NCI-H1694 treated with DMSO at 0.1 percent for 48 hours (cell line): Measurements from ENCODE around the gene DQX1.

Experiments used
- DNase-seq: peaks from one replicate; lab custom pipeline; 2025; lab: John Stamatoyannopoulos, UW

The DQX1 gene

DNA sequence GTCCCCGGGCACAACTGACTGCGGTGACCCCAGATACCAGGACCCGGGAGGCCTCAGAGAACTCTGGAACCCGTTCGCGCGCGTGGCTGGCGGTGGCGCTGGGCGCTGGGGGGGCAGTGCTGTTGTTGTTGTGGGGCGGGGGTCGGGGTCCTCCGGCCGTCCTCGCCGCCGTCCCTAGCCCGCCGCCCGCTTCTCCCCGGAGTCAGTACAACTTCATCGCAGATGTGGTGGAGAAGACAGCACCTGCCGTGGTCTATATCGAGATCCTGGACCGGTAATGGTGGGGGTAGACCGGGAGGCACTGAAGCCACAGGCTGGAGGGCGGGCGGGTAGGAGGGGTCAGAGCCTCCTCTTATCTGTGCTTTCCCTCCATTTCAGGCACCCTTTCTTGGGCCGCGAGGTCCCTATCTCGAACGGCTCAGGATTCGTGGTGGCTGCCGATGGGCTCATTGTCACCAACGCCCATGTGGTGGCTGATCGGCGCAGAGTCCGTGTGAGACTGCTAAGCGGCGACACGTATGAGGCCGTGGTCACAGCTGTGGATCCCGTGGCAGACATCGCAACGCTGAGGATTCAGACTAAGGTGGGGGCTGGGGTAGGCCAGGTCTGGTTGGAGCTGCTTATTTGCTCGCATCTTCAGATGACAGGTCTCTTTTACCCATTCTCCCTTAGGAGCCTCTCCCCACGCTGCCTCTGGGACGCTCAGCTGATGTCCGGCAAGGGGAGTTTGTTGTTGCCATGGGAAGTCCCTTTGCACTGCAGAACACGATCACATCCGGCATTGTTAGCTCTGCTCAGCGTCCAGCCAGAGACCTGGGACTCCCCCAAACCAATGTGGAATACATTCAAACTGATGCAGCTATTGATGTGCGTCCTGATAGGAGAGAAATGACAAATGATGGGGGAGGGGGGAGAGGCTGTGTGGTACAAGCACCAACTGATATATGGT is 4.5 kb upstream of the DQX1 start:
- no peak for DNase-seq

- DNase-seq: peak; percentile 96
Observed at GRCh38 chr2:74529357-74530238, 3.6 kb upstream of the DQX1 start, which contains the start of the genes AUP1 and HTRA2. Gene AUP1 (minus strand): TSS chr2:74529706. CDS start chr2:74529629, 77 bp downstream. Gene HTRA2 (plus strand): TSS chr2:74529933. CDS start chr2:74530007, 74 bp downstream.

DNA sequence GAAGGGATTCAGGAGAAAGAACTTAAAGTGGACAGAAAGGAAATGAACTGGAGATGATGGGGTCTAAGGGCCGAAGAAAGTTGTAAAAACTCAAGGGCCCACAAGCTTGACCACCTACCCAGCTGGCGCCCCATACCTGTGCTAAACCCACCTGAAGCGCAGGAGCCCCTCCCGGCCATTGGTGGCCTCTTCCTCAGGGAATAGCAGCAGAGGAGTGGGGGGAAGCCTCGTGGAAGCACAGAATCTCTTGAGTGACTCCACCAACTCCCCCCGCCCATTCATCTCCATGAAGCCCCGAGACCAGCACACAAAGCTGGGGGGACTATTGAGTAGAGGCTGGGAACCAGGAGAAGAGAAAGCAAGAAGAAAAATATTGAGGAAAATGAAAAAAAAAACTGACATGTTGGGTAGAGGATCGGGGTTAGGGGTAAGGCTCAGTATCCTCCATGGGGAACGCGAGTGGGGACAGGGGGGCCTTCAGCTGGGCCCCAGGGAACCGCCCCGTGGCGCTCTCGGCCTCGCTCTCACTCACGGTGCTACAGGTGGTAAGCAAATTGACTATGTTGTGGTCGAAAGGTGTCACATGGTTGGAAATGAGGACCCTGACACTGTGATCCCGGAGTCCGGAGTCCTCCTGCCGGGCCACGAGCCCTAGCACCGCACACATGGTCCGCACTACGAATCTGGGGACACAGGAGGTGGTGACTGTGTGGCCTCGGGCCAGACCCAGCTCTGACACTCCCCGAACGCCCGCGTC is 2.7 kb upstream of the DQX1 start:
- DNase-seq: no peak

DNA sequence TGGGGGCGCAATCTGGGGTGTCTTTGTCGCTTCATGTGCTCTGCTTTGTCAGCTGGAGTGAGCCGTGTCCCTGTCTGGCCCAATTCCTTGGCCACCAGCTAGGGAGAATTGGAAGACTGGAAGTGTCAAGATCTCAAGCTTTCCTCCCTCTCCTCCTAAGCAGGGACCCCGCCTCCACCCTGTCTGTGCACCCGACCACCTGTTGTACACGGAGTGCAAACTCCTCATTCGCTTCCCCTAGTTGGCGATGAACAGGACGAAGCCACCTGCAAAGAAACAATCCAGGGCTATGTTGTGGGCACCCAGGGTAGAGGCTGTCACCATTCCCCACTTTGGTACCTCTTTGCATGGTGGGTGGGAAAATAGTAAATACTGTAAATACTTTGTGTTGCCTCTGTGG is 1.7 kb upstream of the DQX1 start:
- DNase-seq: no peak

DNA sequence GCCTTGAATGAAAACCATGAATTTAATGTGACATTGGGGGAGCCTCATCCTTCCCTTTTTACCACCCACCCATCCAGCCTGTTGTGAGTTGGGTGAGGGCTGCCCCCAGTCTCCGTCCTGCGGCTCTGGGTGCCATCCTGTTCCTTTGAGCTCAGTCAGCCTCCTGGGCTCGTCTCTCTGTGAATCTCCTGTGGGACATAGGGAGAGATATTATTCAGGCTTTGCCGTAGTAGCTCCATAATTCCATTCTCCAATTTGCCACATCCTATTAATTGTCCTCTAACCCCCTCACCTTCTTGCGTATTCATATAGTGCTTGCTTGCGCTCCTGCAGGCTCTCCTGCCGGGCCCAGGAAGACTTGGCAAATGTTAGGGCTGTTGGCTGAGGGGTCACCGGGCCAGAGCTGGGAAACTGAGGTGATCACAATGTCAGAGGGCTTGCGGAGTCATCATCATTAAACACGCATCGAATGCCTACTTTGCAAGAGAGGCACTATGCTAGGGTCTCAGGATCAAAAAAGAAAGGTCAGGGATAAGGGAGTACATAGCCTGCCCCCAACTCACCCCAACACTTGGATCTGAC is 709 bp upstream of the DQX1 start:
- DNase-seq: no peak

GRCh38 chr2:74524955-74525716 is 895 bp downstream of the DQX1 start:
- no peak for DNase-seq

DNA sequence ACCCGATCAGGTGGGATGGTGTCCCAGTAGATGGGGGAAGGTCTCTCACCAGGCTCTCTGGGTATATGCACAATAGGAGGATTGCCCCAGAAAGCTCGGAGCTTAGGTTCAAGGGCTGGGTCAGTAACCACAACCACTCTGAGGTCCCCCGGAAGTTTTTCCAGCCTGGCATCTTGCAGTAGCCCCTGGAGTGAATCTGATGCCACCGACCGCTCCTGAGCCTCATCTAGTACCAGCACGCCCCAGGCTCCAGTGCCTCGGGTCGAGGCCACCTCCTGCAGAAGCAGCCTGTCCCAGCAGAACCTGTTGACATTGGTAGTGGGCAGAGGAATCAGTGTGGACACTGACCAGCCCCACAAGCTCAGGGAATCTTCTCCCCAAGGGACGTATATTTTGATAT is 2.0 kb downstream of the DQX1 start:
- no peak for DNase-seq

GRCh38 chr2:74522516-74522915 is 3.5 kb downstream of the DQX1 start:
- DNase-seq: no peak

DNA sequence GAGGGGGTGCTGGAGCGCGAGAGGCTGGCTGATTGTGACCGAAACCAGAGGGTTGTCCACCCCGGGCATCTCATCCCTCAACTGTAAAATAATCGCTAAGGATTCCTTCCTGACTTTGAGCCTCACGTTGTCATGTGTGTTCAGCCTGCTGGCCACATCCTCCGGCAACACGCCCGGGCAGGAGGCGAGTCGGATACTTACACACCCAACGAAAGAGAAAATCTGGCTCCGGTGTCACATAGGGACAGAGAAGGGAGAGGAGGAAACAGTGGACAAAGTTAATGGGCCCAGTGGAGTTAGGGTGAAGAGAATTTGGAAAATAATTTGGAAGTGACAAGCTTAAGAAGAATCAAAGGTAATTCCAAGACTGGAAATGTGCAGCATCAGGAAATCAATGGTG is 9.4 kb downstream of the DQX1 start:
- DNase-seq: no peak

DNA sequence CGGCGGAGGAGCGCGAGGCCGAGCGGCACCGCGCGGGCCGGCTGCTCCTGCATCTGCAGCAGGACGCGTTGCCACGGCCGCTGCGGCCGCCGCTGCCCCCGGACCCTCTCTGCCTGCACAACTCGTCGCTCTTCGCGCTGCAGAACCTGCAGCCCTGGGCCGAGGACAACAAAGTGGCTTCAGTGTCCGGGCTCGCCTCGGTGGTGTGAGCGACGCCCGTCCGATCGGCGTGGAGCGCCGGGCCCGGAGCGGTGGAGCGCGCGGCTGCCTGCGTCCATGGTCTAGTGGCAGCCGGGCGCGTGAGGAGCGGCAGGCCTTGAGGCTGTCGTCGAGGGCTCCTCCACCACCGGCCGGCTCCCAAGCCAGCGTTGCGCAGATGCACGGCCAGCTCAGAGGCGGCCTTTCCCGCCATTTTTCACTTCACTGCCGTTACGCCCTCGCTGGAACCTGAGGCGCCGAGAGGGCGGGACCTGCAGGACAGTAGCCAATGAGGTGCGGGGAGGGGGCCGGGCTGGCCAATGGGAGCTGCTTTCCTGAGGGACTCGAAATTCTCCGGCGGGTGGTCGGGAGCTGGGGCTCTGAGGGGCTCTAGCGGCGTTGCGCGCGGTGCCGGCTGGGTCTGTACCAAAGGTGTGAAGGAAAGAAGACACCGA is 9.9 kb downstream of the DQX1 start:
- DNase-seq: no peak

- no peak for DNase-seq
Observed at GRCh38 chr2:74515271-74515980, 10.6 kb downstream of the DQX1 start.

- no peak for DNase-seq
Observed at GRCh38 chr2:74514368-74515270, 11.4 kb downstream of the DQX1 start, which contains the start of gene TLX2. Gene TLX2 (plus strand): TSS chr2:74514450. CDS start chr2:74514807, 357 bp downstream.

DNA sequence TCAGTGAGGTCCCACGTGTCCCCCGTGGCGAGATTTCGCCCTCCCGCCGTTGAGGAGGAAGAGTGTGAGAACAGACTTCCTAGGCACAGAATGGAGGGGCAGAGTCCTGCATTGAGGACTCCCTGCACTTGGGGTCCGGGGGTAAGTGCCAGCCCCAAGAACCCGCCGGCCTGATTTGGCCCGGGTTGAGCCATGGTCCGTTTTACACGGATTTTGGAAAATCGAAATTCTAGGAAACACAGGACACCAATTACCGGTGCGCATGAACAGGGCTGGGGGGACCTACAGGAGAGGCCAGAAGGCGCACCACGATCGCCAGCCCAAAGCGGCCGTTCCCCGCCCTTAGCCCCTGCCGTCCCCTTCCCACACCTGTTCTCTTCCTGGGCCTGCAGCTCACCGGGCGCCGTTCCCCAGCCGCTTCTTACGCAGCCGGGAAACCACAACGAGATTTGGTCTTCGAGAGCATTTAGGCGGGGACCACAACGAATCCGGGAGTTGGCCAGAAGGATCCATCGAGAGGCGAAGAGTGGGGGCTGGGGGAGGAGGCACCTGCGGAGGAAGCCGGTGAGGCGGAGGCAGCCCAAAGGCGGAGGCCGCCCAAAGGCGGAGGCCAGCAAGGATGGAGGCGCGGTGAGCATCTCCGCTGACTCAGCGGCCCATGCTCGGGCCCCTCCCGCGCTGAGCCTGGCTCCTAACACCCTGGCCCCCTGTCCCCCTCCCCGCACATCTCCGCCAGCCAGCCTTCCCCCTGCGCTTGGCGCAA is 12.2 kb downstream of the DQX1 start:
- DNase-seq: no peak

DNA sequence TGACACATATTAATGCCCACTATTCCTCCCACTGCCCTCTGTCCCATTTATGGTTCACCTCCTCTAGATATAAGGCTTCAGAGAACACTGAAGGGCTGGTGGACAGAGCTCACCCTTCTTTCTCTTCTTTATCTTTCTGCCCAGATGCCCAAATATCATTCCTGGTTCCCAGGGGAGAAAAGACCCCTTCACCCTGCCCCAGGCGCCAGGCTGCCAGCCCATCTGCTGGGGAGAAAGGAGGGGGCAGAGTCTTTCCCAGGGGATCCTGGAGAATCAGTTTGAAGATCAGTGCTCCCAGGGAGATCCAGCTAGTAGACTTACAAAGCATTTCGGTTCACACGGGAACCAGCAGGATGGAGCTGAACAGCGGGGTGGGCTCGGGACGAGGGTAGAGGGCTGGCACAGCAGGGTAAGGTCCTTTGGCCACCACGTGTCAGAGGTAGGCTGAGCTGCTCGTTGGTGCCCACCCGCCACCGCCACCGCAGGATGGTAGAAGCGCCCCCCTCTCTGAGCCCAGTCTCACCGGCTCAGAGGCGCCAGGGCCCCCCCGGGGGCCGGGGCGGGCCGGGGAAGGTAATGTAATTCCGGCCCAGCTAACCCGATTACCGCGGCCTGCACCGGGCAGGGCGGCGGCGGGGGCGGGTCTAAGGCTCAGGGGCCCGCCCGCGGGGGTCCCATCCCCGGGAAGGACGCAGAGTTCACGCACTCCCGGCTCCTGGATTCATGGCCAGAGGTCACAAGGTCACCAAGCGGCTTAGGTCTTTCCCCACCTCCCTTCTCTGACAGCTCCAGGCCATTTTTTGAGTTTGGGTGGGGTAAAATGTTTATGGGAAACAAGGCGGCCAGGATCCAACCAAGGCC is 13.1 kb downstream of the DQX1 start:
- no peak for DNase-seq

- no peak for DNase-seq
Observed at GRCh38 chr2:74511104-74511989, 14.7 kb downstream of the DQX1 start.

GRCh38 chr2:74510272-74510671 is 15.8 kb downstream of the DQX1 start:
- DNase-seq: no peak
